Vagina (tissue), 2 donors: ENCODE data around the gene NGFR.

Experiments
- POLR2A ChIP-seq, 2 donors: fragments of 450-650 bp; IDR thresholded peaks; one replicate each; pipeline ENCODE4 v1.6.1; 2017; ENCODE audit warnings: antibody characterized with exemption in 2 of 2, mild to moderate bottlenecking in 2 of 2, moderate library complexity in 2 of 2
- POLR2AphosphoS5 ChIP-seq, 2 donors: sonication (generic); formaldehyde crosslinking; IDR thresholded peaks; one replicate each; pipeline ENCODE4 v1.9.0; 2017; ENCODE audit warnings: antibody characterized with exemption in 2 of 2, mild to moderate bottlenecking in 2 of 2, low read depth in 1 of 2; ENCODE audit not compliant: insufficient read depth in 1 of 2
- TF ChIP-seq, protein P1 (sequence below), 3 experiments: fragments of 450-650 bp in 2 of 3; fragments of 200-600 bp in 1 of 3; sonication (generic) in 1 of 3; IDR thresholded peaks; one replicate each; pipeline ENCODE4 v1.5.1; 2017 to 2019; ENCODE audit warnings: antibody characterized with exemption in 3 of 3, mild to moderate bottlenecking in 2 of 3, moderate library complexity in 2 of 3

DNA sequence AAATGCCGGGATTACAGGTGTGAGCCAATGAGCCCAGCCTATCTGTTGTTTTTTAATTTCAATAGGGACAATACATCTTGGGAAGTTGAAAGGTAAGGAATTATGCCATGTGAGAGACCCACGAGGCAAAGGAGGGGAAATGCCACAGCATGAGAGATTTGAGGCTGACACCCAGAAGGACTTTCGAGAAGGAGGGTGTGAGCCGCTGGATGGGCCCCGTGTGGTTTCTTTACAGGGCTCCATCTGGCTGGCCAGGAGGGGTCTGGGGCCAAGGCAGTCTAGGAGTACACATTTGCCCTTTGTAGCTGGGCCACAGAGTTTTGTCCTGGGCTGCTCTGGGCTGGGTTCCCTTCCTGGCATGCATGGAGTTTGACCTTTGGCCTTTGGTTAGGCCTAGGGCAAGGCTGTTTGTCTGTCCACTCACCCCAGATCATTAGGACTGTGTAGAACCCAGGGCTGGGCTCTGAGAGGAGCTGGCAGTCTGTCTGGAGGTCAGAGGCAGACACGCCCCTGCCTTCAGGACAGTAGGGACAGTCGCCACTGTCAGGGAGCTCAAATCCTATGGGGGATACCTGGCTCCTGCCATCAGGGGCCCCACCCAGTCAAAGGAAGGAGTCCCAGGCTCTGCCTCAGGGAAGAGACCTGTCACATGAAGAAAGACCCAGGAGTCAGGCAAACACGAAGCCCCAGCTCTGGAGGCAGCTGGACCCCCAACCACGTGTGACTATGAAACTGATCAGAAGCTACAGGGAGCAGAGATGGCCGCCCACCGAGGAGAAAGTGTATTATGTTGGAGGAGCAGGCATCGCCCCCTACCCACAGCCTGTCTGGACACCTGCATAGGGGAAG, 56.4 kb downstream of the NGFR start:
- TF ChIP-seq, protein P1, sequence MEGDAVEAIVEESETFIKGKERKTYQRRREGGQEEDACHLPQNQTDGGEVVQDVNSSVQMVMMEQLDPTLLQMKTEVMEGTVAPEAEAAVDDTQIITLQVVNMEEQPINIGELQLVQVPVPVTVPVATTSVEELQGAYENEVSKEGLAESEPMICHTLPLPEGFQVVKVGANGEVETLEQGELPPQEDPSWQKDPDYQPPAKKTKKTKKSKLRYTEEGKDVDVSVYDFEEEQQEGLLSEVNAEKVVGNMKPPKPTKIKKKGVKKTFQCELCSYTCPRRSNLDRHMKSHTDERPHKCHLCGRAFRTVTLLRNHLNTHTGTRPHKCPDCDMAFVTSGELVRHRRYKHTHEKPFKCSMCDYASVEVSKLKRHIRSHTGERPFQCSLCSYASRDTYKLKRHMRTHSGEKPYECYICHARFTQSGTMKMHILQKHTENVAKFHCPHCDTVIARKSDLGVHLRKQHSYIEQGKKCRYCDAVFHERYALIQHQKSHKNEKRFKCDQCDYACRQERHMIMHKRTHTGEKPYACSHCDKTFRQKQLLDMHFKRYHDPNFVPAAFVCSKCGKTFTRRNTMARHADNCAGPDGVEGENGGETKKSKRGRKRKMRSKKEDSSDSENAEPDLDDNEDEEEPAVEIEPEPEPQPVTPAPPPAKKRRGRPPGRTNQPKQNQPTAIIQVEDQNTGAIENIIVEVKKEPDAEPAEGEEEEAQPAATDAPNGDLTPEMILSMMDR (IDR thresholded peaks at IDR 0.05) = no peak
- TF ChIP-seq POLR2A (IDR thresholded peaks at IDR 0.05) (no peak), POLR2AphosphoS5 (IDR thresholded peaks at IDR 0.05; ENCODE audit: insufficient read depth in 1 of 2, low read depth in 1 of 2) (no peak)
